GM12865 (cell line): Measurements from ENCODE around the gene PLCB1.
"Not testable (repeated sequence)": the region's sequence is repeated elsewhere in the genome, so short reads cannot be mapped to it uniquely, and the experiment has no call there.

Source experiments
- DNase-seq: peaks from one replicate; pipeline ENCODE4 v3.0.0; 2010; ENCODE audit warnings: low read depth
- H3K4me3 ChIP-seq: 2 replicates; pipeline ENCODE4 v1.5.1; 2011; ENCODE audit warnings: mild to moderate bottlenecking, low read depth, low read length, control low read depth
- CTCF ChIP-seq: IDR thresholded peaks from 2 replicates; pipeline ENCODE4 v1.5.1; 2011; ENCODE audit warnings: low read length, control low read depth, low read depth, inconsistent platforms; ENCODE audit not compliant: insufficient read depth; ENCODE audit errors: missing control alignments

The PLCB1 gene

GRCh38 chr20:8346700-8347270 lies 214.7 kb downstream of the PLCB1 start:
- no peak overlapping the region for H3K4me3 ChIP-seq
- TF ChIP-seq CTCF: no peak
- DNase-seq: no peak

- H3K4me3 ChIP-seq, DNase-seq: not testable (repeated sequence)
Measured at GRCh38 chr20:8350225-8350624, 218.2 kb downstream of the PLCB1 start.

- no peak overlapping the region for H3K4me3 ChIP-seq
- no peak for DNase-seq
- TF ChIP-seq CTCF: no peak
Measured at GRCh38 chr20:8352486-8352885, 220.4 kb downstream of the PLCB1 start.

GRCh38 chr20:8353512-8353911 lies 221.4 kb downstream of the PLCB1 start:
- no peak for DNase-seq
- no peak for TF ChIP-seq CTCF

GRCh38 chr20:8355453-8355852 lies 223.4 kb downstream of the PLCB1 start:
- H3K4me3 ChIP-seq: no peak overlapping the region
- TF ChIP-seq CTCF: no peak
- DNase-seq: no peak

More at GRCh38 chr20:8353512-8353911, 221.4 kb downstream of the PLCB1 start:
- no peak overlapping the region for H3K4me3 ChIP-seq

- DNase-seq: no peak
- no peak overlapping the region for H3K4me3 ChIP-seq
- no peak for TF ChIP-seq CTCF
Measured at GRCh38 chr20:8356806-8357205, 224.7 kb downstream of the PLCB1 start.

- TF ChIP-seq CTCF: no peak
- DNase-seq: no peak
Measured at GRCh38 chr20:8357703-8358102, 225.6 kb downstream of the PLCB1 start.

More at GRCh38 chr20:8357703-8358102, 225.6 kb downstream of the PLCB1 start:
- H3K4me3 ChIP-seq: no peak overlapping the region
